ENCODE data around the gene ZNF521. TPM values are rescaled to one million over a fixed set of nuclear protein-coding genes. Genes with fewer than 3 reads are reported as not detected.
A peak's percentile ranks its signal among the peaks of the same experiment; 100 is the strongest.

Gene ZNF521
- total and polyA plus RNA-seq, 10 of the 15 experiments (the other 5 are each of a cell fraction or from before 2014, with no cell fraction given) = 0.02 to 0.05 (median 0.04) TPM; not detected in 6

DNA sequence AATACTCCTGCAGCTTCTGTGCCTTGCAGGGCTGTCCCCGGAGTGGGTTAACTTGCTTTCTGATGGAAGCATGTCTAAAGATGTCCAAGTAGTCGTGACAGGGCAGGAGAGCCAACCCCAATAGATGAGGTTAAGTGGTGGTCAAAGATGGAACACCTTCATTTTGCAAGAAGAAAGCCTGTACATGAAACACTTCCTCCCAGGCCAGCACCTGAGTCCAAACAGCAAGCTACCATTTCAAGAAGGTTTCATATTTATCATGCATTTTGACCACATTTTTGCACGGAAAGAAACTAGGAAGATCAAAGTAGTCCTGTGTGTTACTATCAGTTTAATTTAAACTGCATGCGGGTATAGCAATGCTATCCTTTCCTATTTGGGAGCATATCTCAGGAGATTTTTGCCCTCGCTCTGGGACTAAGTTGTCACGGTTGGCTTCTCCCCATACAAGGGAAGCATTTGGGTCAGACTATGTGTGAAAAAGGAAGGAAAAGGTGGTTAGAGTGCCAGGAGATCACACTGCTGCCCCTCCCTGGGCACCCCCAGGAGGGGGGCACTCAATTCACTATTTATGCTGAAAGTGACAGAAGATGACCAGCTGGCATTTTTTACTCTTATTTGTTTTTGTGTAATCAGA, 187.6 kb downstream of the ZNF521 start:
- no peaks in the 10 kb centered on the region for H3K27me3 ChIP-seq (replicated peaks in 1 of 2; ENCODE audit: control insufficient read depth in 2 of 2, insufficient read depth in 2 of 2, low read length in 1 of 2)
- intact Hi-C loops (cut with micrococcal nuclease; ENCODE audit: unreplicated experiment) (no loop called here), in situ Hi-C loops (cut with MboI) (no loop called here)
- ChIA-PET RAD21 (ENCODE audit: unreplicated experiment) (no interaction called here), POLR2A (no interaction called here), CTCF (no interaction called here), SMC1A (ENCODE audit: uncharacterized antibody, unreplicated experiment) (no interaction called here)
- TF ChIP-seq SPI1 (IDR thresholded peaks at IDR 0.05; ENCODE audit: borderline replicate concordance, insufficient read depth, low read depth, low read length) (peak; percentile 39), JUNB (IDR thresholded peaks at IDR 0.05) (no peak), HDGF (IDR thresholded peaks at IDR 0.05) (no peak), PAX5 (IDR thresholded peaks at IDR 0.05; ENCODE audit: borderline replicate concordance, low read depth, low read length) (peak; percentile 76; the same call in 1 of the 2 replicates)
- H3K4me2 ChIP-seq (ENCODE audit: control insufficient read depth, insufficient read depth) = peak overlapping the region; percentile 71
- no peaks in the 10 kb centered on the region for H4K20me1 ChIP-seq (ENCODE audit: control insufficient read depth, insufficient read depth)
- peaks cover 9% of the 10 kb centered on the region for H3K4me1 ChIP-seq (ENCODE audit: control insufficient read depth, insufficient read depth, low read length)
- no TSS peak for BruUV-seq (replicated peaks)
- peak overlapping the region; percentile 54 for H3K27ac ChIP-seq (ENCODE audit: control insufficient read depth, insufficient read depth)
- FAIRE-seq (peak; percentile 27), ATAC-seq (peak; percentile 60), DNase-seq (ENCODE audit: low read depth, low spot score) (no peak)
- WGBS (ENCODE audit: insufficient coverage, insufficient replicate concordance, low lambda C conversion rate, missing lambda C conversion rate) = 29% methylated on average over 6 of the region's 6 CpGs
- no peaks in the 10 kb centered on the region for H3K36me3 ChIP-seq (ENCODE audit: control insufficient read depth in 2 of 2, insufficient read depth in 2 of 2, low read length in 1 of 2)
- peak overlapping the region; percentile 22; the same call in 1 of the 2 replicates for H3K9ac ChIP-seq (ENCODE audit: control insufficient read depth, insufficient read depth, low read length)
- no peaks in the 10 kb centered on the region for H3K9me3 ChIP-seq (replicated peaks; ENCODE audit: control insufficient read depth, insufficient read depth, low read length)
- H3K79me2 ChIP-seq (ENCODE audit: control insufficient read depth, insufficient read depth, low read length) = no peaks in the 10 kb centered on the region
- H2AFZ ChIP-seq (ENCODE audit: control insufficient read depth, low read depth, low read length) = peak overlapping the region; percentile 35
- peak overlapping the region; percentile 37; the same call in 1 of the 2 replicates for H3K4me3 ChIP-seq

DNA sequence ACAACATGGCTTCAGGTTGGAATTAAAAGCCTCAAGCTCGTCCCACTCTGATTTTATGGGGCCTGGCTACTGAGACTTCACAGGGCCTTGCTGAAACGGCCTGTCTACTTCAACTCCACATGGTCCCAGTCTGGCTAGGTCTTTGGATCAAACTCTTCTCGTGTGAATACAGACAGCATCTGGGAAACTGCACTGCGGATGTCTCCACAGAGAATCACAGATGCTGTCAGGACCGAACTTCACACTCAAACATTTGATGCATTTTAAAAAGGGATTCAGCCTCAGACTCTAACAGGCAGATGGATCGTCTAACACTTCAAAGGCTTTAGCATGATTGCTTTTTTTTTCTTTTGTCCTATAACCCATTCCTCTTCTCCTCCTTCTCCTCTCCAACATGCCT, 198.5 kb downstream of the ZNF521 start:
- no peaks in the 10 kb centered on the region for H3K36me3 ChIP-seq (ENCODE audit: control insufficient read depth in 2 of 2, insufficient read depth in 2 of 2, low read length in 1 of 2)
- intact Hi-C loops (cut with micrococcal nuclease; ENCODE audit: unreplicated experiment) = no loop called here
- RAD21 ChIA-PET (ENCODE audit: unreplicated experiment) = no interaction called here
- H3K27ac ChIP-seq (ENCODE audit: control insufficient read depth, insufficient read depth) = no peak overlapping the region
- FAIRE-seq (no peak), DNase-seq (ENCODE audit: low read depth, low spot score) (no peak), ATAC-seq (no peak)
- H4K20me1 ChIP-seq (ENCODE audit: control insufficient read depth, insufficient read depth) = no peaks in the 10 kb centered on the region
- in situ Hi-C loops (cut with MboI) = no loop called here
- H3K9ac ChIP-seq (ENCODE audit: control insufficient read depth, insufficient read depth, low read length) = no peak overlapping the region
- no peaks in the 10 kb centered on the region for H3K27me3 ChIP-seq (replicated peaks in 1 of 2; ENCODE audit: control insufficient read depth in 2 of 2, insufficient read depth in 2 of 2, low read length in 1 of 2)
- no peak overlapping the region for H3K4me2 ChIP-seq (ENCODE audit: control insufficient read depth, insufficient read depth)
- no peaks in the 10 kb centered on the region for H3K4me1 ChIP-seq (ENCODE audit: control insufficient read depth, insufficient read depth, low read length)
- 23% methylated on average over 6 of the region's 6 CpGs for WGBS (ENCODE audit: insufficient coverage, insufficient replicate concordance, low lambda C conversion rate, missing lambda C conversion rate)
- no peak overlapping the region for H2AFZ ChIP-seq (ENCODE audit: control insufficient read depth, low read depth, low read length)
- no peaks in the 10 kb centered on the region for H3K79me2 ChIP-seq (ENCODE audit: control insufficient read depth, insufficient read depth, low read length)
- CTCF ChIA-PET = no interaction called here
- BruUV-seq (replicated peaks) = no TSS peak
- SMC1A ChIA-PET (ENCODE audit: uncharacterized antibody, unreplicated experiment) = interaction anchor here (0.6 kb wide), 1 partner anchor 699 kb away, joined by 3 read pairs; no protein-coding TSS in a partner anchor
- no peaks in the 10 kb centered on the region for H3K9me3 ChIP-seq (replicated peaks; ENCODE audit: control insufficient read depth, insufficient read depth, low read length)
- POLR2A ChIA-PET = no interaction called here
- no peak overlapping the region for H3K4me3 ChIP-seq
- no peak for TF ChIP-seq E4F1 (IDR thresholded peaks at IDR 0.05; ENCODE audit: borderline replicate concordance, partially characterized antibody)
- TF ChIP-seq, protein P1, sequence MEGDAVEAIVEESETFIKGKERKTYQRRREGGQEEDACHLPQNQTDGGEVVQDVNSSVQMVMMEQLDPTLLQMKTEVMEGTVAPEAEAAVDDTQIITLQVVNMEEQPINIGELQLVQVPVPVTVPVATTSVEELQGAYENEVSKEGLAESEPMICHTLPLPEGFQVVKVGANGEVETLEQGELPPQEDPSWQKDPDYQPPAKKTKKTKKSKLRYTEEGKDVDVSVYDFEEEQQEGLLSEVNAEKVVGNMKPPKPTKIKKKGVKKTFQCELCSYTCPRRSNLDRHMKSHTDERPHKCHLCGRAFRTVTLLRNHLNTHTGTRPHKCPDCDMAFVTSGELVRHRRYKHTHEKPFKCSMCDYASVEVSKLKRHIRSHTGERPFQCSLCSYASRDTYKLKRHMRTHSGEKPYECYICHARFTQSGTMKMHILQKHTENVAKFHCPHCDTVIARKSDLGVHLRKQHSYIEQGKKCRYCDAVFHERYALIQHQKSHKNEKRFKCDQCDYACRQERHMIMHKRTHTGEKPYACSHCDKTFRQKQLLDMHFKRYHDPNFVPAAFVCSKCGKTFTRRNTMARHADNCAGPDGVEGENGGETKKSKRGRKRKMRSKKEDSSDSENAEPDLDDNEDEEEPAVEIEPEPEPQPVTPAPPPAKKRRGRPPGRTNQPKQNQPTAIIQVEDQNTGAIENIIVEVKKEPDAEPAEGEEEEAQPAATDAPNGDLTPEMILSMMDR (IDR thresholded peaks at IDR 0.05 in 2 of 3, conservative IDR thresholded peaks at IDR 0.05 in 1 of 3; ENCODE audit: control insufficient read depth in 2 of 3, extremely low read depth in 1 of 3, insufficient read depth in 1 of 3, low read depth in 3 of 3, low read length in 3 of 3) = no peak
- no peak for TF ChIP-seq PML (IDR thresholded peaks at IDR 0.05; ENCODE audit: low read length)
- TF ChIP-seq TCF12 (IDR thresholded peaks at IDR 0.05; ENCODE audit: low read depth, low read length) = no peak
- TF ChIP-seq CHD4 (IDR thresholded peaks at IDR 0.05) = no peak
- no peak for TF ChIP-seq POLR2A (IDR thresholded peaks at IDR 0.05; ENCODE audit: low read depth, low read length)
- TF ChIP-seq ZNF274 (IDR thresholded peaks at IDR 0.05; ENCODE audit: insufficient read depth, insufficient read length) = no peak
- TF ChIP-seq WRNIP1 (IDR thresholded peaks at IDR 0.05; ENCODE audit: borderline replicate concordance, low read depth, low read length) = no peak
